CD4-positive, CD25-positive, alpha-beta regulatory T cell (primary cell): Measurements from ENCODE around the gene GPATCH2. TPM values are rescaled to one million over a fixed set of nuclear protein-coding genes. Genes with fewer than 3 reads are reported as not detected.
"Not testable (repeated sequence)": the region's sequence is repeated elsewhere in the genome, so short reads cannot be mapped to it uniquely, and the experiment has no call there.

Experiments used
- ATAC-seq, 2 donors: fragments of 150-1000 bp; cut with Tn5 transposase; one replicate each; pipeline ENCODE4 v1.10.0; 2021; ENCODE audit warnings: low read depth in 2 of 2, moderate number of reproducible peaks in 2 of 2, moderate library complexity in 1 of 2
- DNase-seq, 3 donors: peaks; one replicate each; pipeline versions ENCODE4 v3.0.0 to v3.0.0-alpha.2; 2012 to 2022; ENCODE audit warnings: mixed read lengths in 1 of 3
- H3K27ac ChIP-seq: one replicate; pipeline ENCODE4 v1.7.0; 2013; ENCODE audit warnings: mild to moderate bottlenecking, low read length; ENCODE audit not compliant: insufficient read depth, poor library complexity, severe bottlenecking
- H3K27me3 ChIP-seq: one replicate; pipeline ENCODE4 v1.7.0; 2013; ENCODE audit warnings: low read length; ENCODE audit not compliant: control insufficient read depth, insufficient read depth
- H3K36me3 ChIP-seq: one replicate; pipeline ENCODE4 v1.7.0; 2013; ENCODE audit warnings: mild to moderate bottlenecking, low read length, moderate library complexity; ENCODE audit not compliant: control insufficient read depth, insufficient read depth
- H3K4me1 ChIP-seq: 2 replicates; pipeline ENCODE4 v1.7.0; 2013; ENCODE audit warnings: mild to moderate bottlenecking, low read length; ENCODE audit not compliant: insufficient read depth, control insufficient read depth, poor library complexity, severe bottlenecking
- H3K4me3 ChIP-seq: one replicate; pipeline ENCODE4 v1.7.0; 2013; ENCODE audit warnings: low read depth, mild to moderate bottlenecking, low read length, moderate library complexity
- H3K9me3 ChIP-seq, 2 experiments: 1 replicate in 1 of 2; 2 replicates in 1 of 2; pipeline ENCODE4 v1.7.0; 2013; ENCODE audit warnings: low read length in 2 of 2, mild to moderate bottlenecking in 1 of 2, moderate library complexity in 1 of 2; ENCODE audit not compliant: control insufficient read depth in 2 of 2
- H3K27ac Mint-ChIP-seq, 3 donors: one replicate each; pipeline ENCODE4 v1.8.0; 2020 to 2022; ENCODE audit warnings: mild to moderate bottlenecking in 3 of 3, mixed read lengths in 3 of 3, moderate library complexity in 2 of 3
- H3K27me3 Mint-ChIP-seq: one replicate; pipeline ENCODE4 v1.8.0; 2022; ENCODE audit warnings: mild to moderate bottlenecking, mixed read lengths
- H3K36me3 Mint-ChIP-seq: one replicate; pipeline ENCODE4 v1.8.0; 2020; ENCODE audit warnings: mixed read lengths
- H3K4me1 Mint-ChIP-seq, 4 donors: one replicate each; pipeline ENCODE4 v1.8.0; 2020 to 2022; ENCODE audit warnings: mixed read lengths in 4 of 4, mild to moderate bottlenecking in 1 of 4
- H3K4me3 Mint-ChIP-seq, 4 donors: one replicate each; pipeline ENCODE4 v1.8.0; 2020 to 2022; ENCODE audit warnings: mild to moderate bottlenecking in 4 of 4, mixed read lengths in 4 of 4, moderate library complexity in 3 of 4
- H3K9me3 Mint-ChIP-seq, 7 donors: one replicate each; pipeline ENCODE4 v1.8.0; 2020 to 2022; ENCODE audit warnings: mixed read lengths in 7 of 7, mild to moderate bottlenecking in 3 of 7, moderate library complexity in 2 of 7
- polyA plus RNA-seq, 4 donors: library from polyadenylated mRNA; unstranded; fragments of 300-500 nt; fragmentation: Illumina TruSeq; gene quantifications; one replicate each; pipeline ENCODE4 v1.2.3, GENCODE V29; 2021
- total RNA-seq: library from RNA; stranded (reverse); gene quantifications from one replicate; pipeline ENCODE4 v1.2.3, GENCODE V29; 2022

GPATCH2 gene
- total and polyA plus RNA-seq, 5 donors from 2014 or later: 3.4 to 17.0 (median 4.4) TPM

- Histone ChIP-seq H3K4me1 (no peaks in the 10 kb centered on the region), H3K9me3 (no peaks in the 10 kb centered on the region), H3K36me3 (peaks cover 17% of the 10 kb centered on the region), H3K27me3 (no peaks in the 10 kb centered on the region), H3K27ac (no peak overlapping the region), H3K4me3 (no peak overlapping the region)
- Mint-ChIP-seq H3K4me3 (no peak overlapping the region), H3K27ac (no peak overlapping the region), H3K27me3 (no peaks in the 10 kb centered on the region), H3K9me3 (no peaks in the 10 kb centered on the region), H3K4me1 (peaks cover 4 to 16% (median 6%) of the 10 kb centered on the region in 4 donors), H3K36me3 (peaks cover 17% of the 10 kb centered on the region)
- DNase-seq: no peak
- ATAC-seq: no peak
Measured at GRCh38 chr1:217605390-217605789, 25.5 kb downstream of the GPATCH2 start.

- H3K4me3 ChIP-seq: no peak overlapping the region
- peaks cover 3% of the 10 kb centered on the region for H3K36me3 ChIP-seq
Measured at GRCh38 chr1:217602380-217602779, 28.5 kb downstream of the GPATCH2 start.

GRCh38 chr1:217599154-217599553, 31.7 kb downstream of the GPATCH2 start:
- ATAC-seq (no peak), DNase-seq (no peak)
- no peak overlapping the region for H3K27ac Mint-ChIP-seq

More at GRCh38 chr1:217602380-217602779, 28.5 kb downstream of the GPATCH2 start:
- no peak for DNase-seq
- no peak overlapping the region for H3K27ac Mint-ChIP-seq
- no peaks in the 10 kb centered on the region for H3K27me3 Mint-ChIP-seq
- H3K9me3 Mint-ChIP-seq: no peaks in the 10 kb centered on the region
- H3K4me3 Mint-ChIP-seq: no peak overlapping the region
- Histone ChIP-seq H3K27me3 (no peaks in the 10 kb centered on the region), H3K27ac (no peak overlapping the region), H3K4me1 (no peaks in the 10 kb centered on the region), H3K9me3 (no peaks in the 10 kb centered on the region)
- ATAC-seq: no peak
- H3K4me1 Mint-ChIP-seq: peaks cover 0 to 6% (median 1%) of the 10 kb centered on the region in 4 donors
- peaks cover 20% of the 10 kb centered on the region for H3K36me3 Mint-ChIP-seq

GRCh38 chr1:217590598-217590997, 40.3 kb downstream of the GPATCH2 start:
- Mint-ChIP-seq H3K36me3 (no peaks in the 10 kb centered on the region), H3K4me1 (peaks cover 0 to 10% (median 5%) of the 10 kb centered on the region in 4 donors)
- no peaks in the 10 kb centered on the region for H3K36me3 ChIP-seq

More at GRCh38 chr1:217599154-217599553, 31.7 kb downstream of the GPATCH2 start:
- H3K4me3 Mint-ChIP-seq: no peak overlapping the region
- H3K4me1 Mint-ChIP-seq: peaks cover 0 to 6% (median 1%) of the 10 kb centered on the region in 4 donors
- Histone ChIP-seq H3K4me3 (no peak overlapping the region), H3K4me1 (no peaks in the 10 kb centered on the region), H3K27ac (no peak overlapping the region), H3K9me3 (no peaks in the 10 kb centered on the region), H3K27me3 (no peaks in the 10 kb centered on the region), H3K36me3 (no peaks in the 10 kb centered on the region)
- peaks cover 0 to 2% (median 0%) of the 10 kb centered on the region in 7 donors for H3K9me3 Mint-ChIP-seq
- no peaks in the 10 kb centered on the region for H3K27me3 Mint-ChIP-seq
- H3K36me3 Mint-ChIP-seq: peaks cover 17% of the 10 kb centered on the region

GRCh38 chr1:217586586-217586985, 44.3 kb downstream of the GPATCH2 start:
- ATAC-seq (no peak), DNase-seq (no peak)
- Mint-ChIP-seq H3K4me1 (peaks cover 0 to 10% (median 5%) of the 10 kb centered on the region in 4 donors), H3K36me3 (peaks cover 3% of the 10 kb centered on the region), H3K27me3 (no peaks in the 10 kb centered on the region), H3K4me3 (no peak overlapping the region), H3K9me3 (no peaks in the 10 kb centered on the region), H3K27ac (peak overlapping the region in 1 of 3 donors; percentile 42)
- Histone ChIP-seq H3K36me3 (no peaks in the 10 kb centered on the region), H3K27me3 (no peaks in the 10 kb centered on the region), H3K4me3 (no peak overlapping the region), H3K9me3 (no peaks in the 10 kb centered on the region), H3K27ac (no peak overlapping the region), H3K4me1 (no peaks in the 10 kb centered on the region)

More at GRCh38 chr1:217590598-217590997, 40.3 kb downstream of the GPATCH2 start:
- no peak overlapping the region for H3K27ac Mint-ChIP-seq
- H3K27ac ChIP-seq: no peak overlapping the region
- H3K27me3 ChIP-seq: no peaks in the 10 kb centered on the region
- H3K4me3 ChIP-seq: no peak overlapping the region
- H3K9me3 Mint-ChIP-seq: no peaks in the 10 kb centered on the region
- no peak for ATAC-seq
- no peak overlapping the region for H3K4me3 Mint-ChIP-seq
- no peaks in the 10 kb centered on the region for H3K27me3 Mint-ChIP-seq
- DNase-seq: no peak
- H3K9me3 ChIP-seq: no peaks in the 10 kb centered on the region
- no peaks in the 10 kb centered on the region for H3K4me1 ChIP-seq

GRCh38 chr1:217585577-217585976, 45.3 kb downstream of the GPATCH2 start:
- Mint-ChIP-seq H3K36me3 (peaks cover 3% of the 10 kb centered on the region), H3K4me3 (no peak overlapping the region), H3K9me3 (no peaks in the 10 kb centered on the region), H3K27me3 (no peaks in the 10 kb centered on the region), H3K4me1 (peaks cover 0 to 10% (median 4%) of the 10 kb centered on the region in 4 donors), H3K27ac (no peak overlapping the region)
- Histone ChIP-seq H3K4me3 (no peak overlapping the region), H3K4me1 (no peaks in the 10 kb centered on the region), H3K9me3 (no peaks in the 10 kb centered on the region), H3K27me3 (no peaks in the 10 kb centered on the region), H3K36me3 (no peaks in the 10 kb centered on the region), H3K27ac (no peak overlapping the region)
- no peak for ATAC-seq
- DNase-seq: no peak

GRCh38 chr1:217584286-217584811, 46.5 kb downstream of the GPATCH2 start:
- H3K27me3 ChIP-seq, H3K27ac Mint-ChIP-seq, H3K27me3 Mint-ChIP-seq, H3K27ac ChIP-seq, ATAC-seq, H3K4me3 Mint-ChIP-seq, H3K4me3 ChIP-seq, H3K4me1 ChIP-seq, H3K36me3 ChIP-seq, H3K9me3 ChIP-seq, DNase-seq, H3K4me1 Mint-ChIP-seq, H3K36me3 Mint-ChIP-seq, H3K9me3 Mint-ChIP-seq: not testable (repeated sequence)

GRCh38 chr1:217577336-217577735, 53.6 kb downstream of the GPATCH2 start:
- no peak for ATAC-seq
- no peaks in the 10 kb centered on the region for H3K27me3 ChIP-seq
- Mint-ChIP-seq H3K27me3 (no peaks in the 10 kb centered on the region), H3K27ac (no peak overlapping the region), H3K4me3 (no peak overlapping the region), H3K4me1 (no peaks in the 10 kb centered on the region), H3K9me3 (no peaks in the 10 kb centered on the region), H3K36me3 (peaks cover 6% of the 10 kb centered on the region)
- H3K9me3 ChIP-seq: no peaks in the 10 kb centered on the region
- DNase-seq: no peak
- no peaks in the 10 kb centered on the region for H3K4me1 ChIP-seq
- H3K4me3 ChIP-seq: no peak overlapping the region
- H3K27ac ChIP-seq: no peak overlapping the region
- H3K36me3 ChIP-seq: no peaks in the 10 kb centered on the region
